ENCODE data around the gene LGALS16.

- TF ChIP-seq POLR2AphosphoS5 (IDR thresholded peaks at IDR 0.05; ENCODE audit: low read depth, low read length) (no peak), TAF1 (IDR thresholded peaks at IDR 0.05; ENCODE audit: borderline replicate concordance, insufficient read depth, low read length) (no peak), REST (IDR thresholded peaks at IDR 0.05; ENCODE audit: insufficient read depth in 1 of 2, low read depth in 2 of 2, low read length in 2 of 2) (no peak)
Observed at GRCh38 chr19:39617745-39618144, 38.0 kb upstream of the LGALS16 start.

All from PFSK-1 (cell line).